Left lobe of liver (tissue), 2 donors: ENCODE measurements around the gene PTPN6. TPM values are rescaled to one million over a fixed set of nuclear protein-coding genes. Genes with fewer than 3 reads are reported as not detected.

Experiments used
- ATAC-seq: fragments of 200-7000 bp; cut with Tn5 transposase; one replicate; pipeline ENCODE4 v1.9.1; 2020; ENCODE audit warnings: mild to moderate bottlenecking, moderate library complexity
- DNase-seq: peaks from one replicate; pipeline ENCODE4 v3.0.0-alpha.2; 2020; ENCODE audit warnings: low spot score
- total RNA-seq: library from RNA; stranded (reverse); gene quantifications from one replicate; pipeline ENCODE4 v1.2.1, GENCODE V29; 2021
- donor health status: DM: no; HTN: no; CAD: no; lungs with moderate emphysema.
- donor health status: DM: no; HTN: yes; CAD: no.

PTPN6 gene
- total RNA-seq, 1 donor from 2014 or later, result 17.8 TPM

DNA sequence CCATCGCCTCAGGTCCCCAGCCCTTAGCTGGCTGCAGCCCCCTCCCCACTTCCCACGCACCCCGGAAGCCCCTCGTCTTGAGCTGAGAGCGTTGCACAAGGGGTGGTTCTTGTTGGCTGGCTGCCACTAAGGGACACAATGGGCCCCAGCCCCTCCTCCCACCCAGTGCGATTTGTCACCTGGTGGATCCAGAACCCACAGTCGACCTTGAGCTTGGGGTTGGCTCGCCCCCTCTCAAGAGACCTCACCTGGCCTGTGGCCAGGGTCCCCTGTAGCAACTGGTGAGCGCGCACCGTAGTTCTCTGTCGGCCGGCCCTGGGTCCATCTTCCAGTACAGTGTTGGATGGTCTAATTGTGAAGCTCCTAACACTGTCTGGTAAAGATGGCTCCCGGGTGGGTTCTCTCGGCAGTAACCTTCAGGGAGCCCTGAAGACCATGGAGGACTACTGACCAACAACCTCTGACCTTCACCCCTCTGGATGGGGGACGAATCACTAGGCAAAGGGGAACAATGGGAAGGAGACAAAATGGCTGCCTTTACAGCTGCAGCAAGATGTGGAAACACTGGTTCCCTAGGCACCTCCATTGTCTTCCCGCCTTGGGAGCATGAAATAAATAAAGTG is 12.7 kb downstream of the PTPN6 start:
- DNase-seq (peak; percentile 49), ATAC-seq (no peak)

DNA sequence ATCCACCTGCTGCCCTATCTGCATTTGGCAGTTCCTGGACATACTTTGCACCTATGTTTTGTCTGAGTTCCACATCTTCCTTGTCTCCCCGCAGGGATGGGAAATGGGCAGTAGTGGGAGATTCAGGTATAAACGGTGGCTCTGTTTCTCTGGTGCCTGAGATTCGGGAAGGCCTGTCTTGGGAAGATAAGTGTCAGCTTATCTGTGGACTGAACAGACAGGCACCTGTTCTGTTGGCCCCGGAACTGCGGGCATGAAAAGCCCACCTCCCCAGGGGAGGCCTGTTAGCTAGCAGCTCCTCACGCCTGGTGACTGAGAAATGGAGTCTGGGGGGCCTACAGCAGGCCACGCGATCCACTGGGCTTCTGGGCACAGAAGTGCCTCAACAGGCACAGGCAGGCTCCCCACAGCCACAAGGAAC is 13.5 kb downstream of the PTPN6 start:
- peak; percentile 46 for DNase-seq
- ATAC-seq, result no peak

DNA sequence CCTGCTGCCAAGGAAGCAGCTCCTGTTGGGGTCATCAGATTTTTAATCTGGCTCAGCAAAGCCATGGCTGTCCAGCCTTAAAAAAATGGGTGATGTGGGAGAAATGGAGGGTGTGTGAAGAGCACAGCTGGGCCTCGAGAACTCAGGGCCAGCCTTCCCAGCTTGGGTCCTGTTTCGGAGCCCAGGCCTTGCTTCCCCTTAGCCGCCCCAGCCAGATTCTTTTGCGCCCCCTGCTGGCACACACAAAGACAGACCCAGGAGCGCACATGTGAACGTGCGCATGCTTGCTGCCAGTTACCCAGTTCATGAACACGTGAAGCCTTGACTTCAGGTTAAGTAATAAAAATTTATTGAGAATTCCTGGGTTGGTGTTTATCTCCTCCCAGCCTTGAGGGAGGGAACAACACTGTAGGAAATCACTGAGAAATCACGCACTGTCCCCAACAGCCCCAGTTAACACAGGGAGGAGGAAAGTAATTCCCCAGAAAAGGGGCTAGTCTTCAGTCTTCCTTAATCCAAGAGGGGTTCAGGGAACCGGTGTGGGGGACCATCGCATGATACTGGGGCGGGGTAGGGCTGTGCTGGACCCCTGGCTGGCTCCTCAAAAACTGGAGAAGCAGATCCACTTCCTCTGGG is 14.0 kb downstream of the PTPN6 start:
- DNase-seq (peak; percentile 86), ATAC-seq (peak; percentile 68)

DNA sequence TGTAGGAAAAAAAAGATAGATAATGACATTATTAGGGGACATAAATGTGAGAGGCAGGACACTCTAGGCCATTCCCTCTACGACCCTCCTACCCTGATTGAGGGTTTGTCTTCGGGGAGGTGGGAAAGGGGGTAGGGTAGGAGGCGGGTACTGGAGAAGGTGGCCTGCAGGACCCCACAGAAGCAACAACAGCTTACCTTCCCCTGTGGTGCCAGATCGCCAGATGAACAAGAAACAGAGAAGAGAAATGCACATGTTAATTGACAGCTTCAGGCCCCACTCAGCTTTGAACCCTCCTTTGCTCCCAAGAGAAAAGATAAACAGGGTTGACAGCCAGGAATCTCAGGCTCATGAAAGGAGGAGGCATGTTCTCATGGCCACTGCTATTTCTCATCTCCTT is 14.6 kb downstream of the PTPN6 start:
- no peak for DNase-seq
- ATAC-seq, result no peak

DNA sequence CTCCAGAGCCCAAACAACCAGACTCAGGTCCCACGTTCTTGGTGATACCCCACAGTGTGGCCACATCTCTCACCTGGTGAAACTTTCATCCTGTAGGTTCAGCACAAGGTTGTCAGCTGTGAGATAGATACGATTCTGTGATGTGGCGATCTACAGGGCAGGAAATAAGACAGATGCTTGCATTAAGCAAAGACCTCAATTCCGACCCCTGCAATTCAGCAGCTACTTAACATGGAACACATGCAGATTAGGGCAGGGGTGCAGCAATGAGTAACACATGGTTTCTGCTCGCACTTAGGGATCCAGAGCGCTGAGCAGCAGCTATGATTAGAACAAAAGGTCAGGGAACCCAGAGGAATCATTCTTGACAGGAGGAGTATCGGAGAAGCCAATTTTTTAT is 15.2 kb downstream of the PTPN6 start:
- DNase-seq (no peak), ATAC-seq (no peak)

DNA sequence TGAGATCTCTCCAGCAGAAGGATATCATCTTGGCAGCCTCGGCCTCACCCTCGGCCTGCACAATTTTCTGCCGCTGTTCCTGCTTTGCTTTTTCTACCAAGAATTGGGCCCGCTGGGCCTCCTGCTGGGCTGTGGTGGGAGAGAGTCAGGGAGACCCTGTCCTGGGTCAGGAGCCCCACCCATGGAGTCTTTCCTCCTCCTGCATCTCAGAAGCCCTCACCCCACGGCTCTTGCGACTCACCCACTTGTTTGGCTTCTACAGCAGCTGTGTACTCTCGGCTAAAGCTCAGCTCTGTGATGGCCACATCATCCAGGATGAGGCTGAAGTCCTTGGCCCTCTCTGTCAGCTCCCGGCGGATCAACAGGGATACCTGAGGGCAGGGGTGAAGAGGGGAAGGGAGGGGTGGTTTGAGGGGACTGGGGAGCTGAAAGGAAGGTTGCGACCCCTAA is 16.5 kb downstream of the PTPN6 start:
- ATAC-seq (no peak), DNase-seq (no peak)

DNA sequence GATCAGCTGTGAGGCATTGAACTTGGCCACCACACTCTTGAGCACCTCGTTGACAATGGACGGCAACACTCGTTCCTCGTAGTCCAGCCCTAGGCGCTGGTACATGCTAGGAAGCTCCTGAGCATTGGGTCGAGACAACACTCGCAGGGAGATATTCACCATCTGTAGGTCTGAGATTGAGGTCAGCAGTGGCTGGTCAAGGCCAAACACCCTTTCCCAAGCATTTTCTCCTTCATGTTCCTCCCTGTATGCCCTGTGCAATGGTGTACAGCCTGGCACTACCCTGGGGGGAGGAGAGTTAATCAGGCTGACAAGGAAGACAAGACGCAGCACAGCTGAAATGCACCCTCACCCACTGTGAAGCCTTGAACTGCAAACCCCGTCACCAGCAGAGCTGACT is 17.3 kb downstream of the PTPN6 start:
- DNase-seq, result no peak
- ATAC-seq, result no peak

DNA sequence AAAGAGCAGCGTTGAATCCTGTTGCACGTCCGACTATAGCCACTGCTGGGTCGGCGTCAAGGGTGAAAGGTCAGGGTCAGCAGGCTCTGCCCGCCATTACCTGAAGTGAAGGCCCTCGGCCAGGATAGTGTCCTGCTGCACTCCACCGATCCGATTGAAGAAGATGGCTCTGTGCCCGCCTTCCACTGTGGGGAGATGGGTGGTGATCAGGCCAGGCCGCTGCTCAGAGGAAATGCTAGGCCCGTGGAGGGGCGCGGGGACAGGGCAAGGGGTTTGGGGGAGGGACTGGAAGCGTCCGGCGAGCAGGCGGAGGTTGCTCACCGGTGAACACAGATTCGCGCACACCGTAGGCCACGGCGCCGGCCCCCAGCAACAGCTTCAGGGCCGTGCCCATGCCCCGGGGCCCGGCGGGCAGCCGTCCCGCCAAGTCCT is 19.0 kb downstream of the PTPN6 start:
- DNase-seq, result peak; percentile 73

DNA sequence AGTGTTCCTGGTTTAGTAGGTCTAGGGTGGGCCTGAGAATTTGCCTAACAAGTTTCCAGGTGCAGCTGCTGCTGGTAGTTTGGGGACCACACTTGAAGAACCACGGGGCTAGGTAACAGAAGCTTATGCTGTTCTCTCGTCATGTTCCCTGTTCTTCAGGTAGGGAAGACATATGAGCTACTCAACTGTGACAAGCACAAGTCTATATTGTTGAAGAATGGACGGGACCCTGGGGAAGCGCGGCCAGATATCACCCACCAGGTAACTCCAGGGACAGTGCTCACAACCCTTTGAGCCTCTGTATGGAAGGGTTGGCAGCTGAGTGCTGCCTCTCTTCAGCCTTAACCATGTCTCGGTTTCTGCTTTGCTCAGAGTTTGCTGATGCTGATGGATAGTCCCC is 23.0 kb downstream of the PTPN6 start:
- DNase-seq (no peak), ATAC-seq (no peak)

More for the DNA sequence above, 19.0 kb downstream of the PTPN6 start:
- peak; percentile 54 for ATAC-seq

DNA sequence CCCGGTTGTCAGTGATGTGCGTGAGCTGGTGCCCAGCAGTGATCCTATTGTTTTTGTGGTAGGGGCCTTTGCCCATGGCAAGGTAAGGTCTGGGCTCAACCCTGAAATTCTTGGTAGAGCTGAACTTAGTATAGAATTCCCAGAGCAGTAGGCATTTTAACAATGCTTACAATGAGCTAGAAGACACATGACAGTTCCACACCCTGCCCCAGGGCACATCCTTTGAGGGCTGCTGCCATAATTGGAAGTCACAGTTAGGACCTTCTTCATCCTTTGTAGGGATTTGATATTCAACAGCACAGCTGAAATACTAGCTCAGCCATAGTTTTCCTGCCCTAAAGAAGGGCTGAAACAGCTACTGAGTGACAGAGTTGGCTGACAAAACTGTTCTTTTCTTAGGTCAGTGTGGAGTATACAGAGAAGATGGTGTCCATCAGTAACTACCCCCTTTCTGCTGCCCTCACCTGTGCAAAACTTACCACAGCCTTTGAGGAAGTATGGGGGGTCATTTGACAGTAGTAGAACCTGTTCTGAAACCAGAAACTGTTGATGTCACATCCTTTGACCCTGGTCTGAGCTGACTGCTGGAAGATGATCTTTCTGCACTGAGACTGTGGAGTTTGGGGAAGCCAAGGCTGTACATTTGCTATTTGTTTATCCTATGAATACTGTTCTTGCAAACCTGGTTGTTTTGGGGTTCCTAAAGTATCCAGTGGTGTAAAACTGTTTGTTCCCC is 24.3 kb downstream of the PTPN6 start:
- no peak for ATAC-seq
- no peak for DNase-seq

DNA sequence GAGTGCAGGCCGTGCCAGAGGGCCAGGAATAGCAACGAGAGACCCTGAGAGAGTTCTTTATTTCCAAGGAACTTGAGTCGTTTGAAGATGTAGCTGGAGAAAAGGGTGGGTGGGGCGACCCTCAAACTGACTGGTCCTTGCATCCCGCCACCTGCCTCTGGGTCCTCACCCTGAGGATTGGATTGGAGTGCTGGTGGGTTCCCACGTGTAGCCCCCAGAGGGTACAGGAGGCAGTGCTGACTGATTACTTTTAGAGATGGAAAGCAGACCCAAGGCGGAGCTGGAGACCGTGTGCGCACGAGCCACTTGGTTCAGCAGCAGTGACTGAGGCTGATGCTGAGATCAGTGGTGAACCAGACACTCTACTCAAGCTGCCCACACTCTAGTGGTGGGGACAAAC is 26.5 kb downstream of the PTPN6 start:
- DNase-seq, result no peak
- ATAC-seq, result no peak

DNA sequence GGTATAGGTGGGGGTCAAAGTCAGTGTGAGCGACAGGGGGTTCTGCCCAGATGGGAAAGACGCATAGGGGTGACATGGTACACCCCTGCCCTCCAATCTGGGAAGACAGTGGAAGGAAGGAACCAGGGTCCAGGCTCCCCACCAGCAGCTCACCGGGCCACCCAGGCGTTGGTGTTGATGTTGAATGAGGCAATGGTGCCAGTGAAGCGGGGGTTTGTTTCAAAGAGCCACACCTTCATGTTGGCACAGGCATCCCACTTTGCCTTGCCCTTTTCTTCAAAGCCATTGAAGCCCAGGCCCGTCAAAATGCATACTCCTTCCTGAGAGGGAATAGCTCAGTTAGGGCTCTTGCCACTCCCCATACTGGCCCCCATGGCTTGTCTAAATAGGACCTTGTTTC is 27.0 kb downstream of the PTPN6 start:
- no peak for DNase-seq
- no peak for ATAC-seq

DNA sequence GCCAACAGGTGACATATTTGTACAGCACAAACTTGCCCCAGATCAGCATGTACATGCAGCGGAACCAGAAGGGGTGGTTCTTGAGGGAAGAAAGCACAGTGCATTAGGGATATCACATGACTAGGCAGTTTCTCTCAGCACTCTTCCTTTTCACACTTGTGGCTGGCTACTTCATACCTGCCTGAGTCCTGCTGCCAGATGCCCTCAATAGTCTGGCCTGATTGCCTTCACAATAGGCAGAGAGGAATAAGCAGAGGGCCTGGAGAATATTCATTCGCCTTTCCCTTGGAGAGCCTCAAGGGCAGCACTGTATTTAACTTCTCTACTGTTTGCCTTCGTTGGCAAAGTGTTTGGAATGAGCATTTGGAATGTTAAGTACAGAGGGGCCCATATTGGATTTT is 27.5 kb downstream of the PTPN6 start:
- no peak for ATAC-seq
- DNase-seq, result no peak

DNA sequence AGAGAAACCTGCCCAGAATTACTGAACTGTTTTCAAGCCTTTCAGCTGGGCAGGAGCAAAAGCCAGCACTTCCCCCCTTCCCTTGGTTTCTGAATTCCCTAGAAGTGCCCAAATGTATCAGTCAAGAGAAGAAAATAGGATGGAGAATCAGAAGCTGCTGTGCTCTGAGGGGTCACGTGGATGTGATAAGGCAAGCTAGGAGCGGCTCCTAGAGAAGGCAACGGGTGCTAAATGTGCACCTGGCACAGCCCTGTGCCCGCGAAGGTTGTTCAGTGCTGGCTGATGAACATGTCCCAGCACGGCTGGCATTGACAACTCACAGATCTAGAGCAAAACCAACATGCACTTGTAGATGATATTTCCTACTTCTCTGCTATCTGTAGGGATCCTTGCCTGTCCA is 27.9 kb downstream of the PTPN6 start:
- DNase-seq, result no peak
- ATAC-seq, result no peak

DNA sequence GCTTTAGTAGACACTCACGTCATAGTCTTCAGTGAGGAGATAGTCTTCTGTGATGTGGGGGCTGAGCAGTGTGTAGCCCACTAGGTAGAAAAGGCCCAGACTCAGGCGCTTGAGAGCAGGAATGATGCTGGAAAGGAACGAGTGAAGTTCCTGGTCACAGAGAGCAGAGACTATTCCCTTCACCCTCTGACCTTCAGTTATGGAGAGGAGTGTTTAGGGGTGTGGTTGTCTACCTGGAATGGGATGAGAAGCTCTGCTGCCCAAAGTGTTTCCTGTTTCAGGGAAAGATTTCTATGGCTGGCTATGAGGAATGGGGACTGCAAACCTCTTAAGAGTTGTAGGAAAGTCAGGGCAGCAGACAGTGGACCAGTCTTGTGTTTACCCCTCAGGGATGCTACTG is 28.3 kb downstream of the PTPN6 start:
- DNase-seq (no peak), ATAC-seq (no peak)

DNA sequence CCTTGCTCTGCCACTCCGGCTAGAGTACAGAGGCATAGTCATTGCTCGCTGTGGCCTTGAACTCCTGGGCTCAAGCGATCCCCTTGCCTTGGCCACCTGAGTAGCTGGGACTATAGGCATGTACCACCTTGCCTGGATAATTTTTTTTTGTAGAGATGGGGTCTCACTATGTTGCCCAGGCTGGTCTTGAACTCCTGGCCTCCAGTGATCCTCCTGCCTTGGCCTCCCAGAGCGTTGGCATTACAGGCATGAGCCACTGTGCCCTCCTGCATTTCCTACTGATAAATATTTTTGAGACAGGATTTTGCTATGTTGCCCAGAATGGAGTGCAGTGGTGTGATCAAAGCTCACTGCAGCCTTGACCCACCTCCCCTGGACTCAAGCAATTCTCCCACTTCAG is 28.9 kb downstream of the PTPN6 start:
- no peak for DNase-seq

DNA sequence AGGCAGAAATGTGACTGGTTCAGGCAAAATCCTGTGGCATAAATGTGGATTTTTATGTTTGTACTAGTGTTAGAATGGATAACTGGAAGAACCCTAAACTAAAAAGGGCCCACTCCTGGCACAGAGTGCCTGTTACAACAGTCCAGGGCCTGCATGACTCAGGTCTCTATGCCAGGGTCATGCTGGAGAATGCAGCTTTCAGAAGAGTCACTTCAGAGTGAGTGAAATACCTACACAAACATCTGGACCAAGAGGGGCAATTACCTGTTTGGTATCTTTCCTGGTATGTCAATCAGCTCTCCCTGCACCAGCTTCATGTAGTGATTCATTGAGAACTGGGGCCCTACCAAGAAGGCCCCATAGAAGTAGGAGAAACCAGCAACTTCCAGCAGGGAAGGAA is 29.6 kb downstream of the PTPN6 start:
- ATAC-seq, result peak; percentile 48
- no peak for DNase-seq

More for the DNA sequence above, 28.9 kb downstream of the PTPN6 start:
- no peak for ATAC-seq

DNA sequence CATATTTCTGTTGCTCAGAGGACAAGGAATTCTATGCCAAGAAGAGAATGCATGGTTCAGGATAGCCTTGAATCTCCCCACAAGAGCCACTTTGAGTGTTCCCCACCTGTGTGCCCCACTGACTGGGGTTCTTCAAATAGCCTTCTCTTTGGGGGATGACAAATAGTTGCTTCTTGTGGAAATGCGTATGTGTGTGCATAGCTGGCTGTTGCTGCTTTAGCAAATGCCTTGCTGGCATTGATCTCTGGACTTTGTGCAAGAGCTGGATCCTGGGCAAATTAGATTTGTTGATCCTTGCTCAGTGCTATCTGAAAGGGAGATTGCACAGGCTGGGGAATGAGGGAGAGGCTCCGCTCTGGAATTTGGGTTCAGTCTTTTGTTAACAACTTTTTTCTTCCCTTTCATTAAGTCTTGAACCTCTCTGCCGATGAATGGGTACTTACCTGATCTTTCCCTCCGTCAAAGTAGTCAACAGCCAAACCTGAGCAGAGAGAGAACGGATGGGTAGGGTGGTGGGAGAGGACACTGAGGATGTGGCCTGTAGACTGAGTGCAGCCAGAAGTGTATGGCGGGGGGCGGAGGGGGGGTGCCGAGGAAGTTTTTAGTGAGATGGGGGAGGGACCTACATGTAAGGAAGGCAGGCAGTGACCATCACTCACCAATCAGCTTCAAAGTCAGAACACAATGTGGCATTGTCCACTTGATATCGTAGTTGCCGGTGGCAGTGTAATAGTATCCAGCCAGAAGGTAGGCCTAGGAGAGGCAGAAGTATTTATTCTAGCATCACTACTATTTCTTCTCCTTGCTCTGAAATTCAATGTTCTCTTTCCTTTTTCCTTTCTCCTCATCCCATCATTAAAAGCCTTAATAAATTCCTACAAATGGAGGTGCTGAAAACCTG is 30.2 kb downstream of the PTPN6 start:
- DNase-seq, result peak; percentile 80

DNA sequence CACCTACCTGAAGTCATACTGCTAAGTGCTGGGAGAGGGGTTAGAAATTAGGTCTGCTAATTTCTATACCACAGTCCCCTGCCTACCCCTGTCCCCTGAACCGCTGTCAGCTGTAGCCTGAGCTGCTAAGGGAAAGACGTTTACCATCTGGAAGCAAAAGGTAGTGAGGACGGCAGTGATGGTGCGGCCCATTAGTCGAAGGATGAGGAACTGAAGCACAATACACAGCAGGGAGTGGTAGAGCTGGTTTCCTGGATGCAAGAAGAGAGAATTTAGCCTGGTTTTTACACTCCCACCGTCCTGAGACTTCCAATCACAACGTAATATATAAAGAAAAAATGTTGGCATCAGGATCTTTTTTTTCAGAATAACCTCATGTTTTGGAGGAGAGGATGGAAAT is 31.4 kb downstream of the PTPN6 start:
- ATAC-seq, result no peak
- DNase-seq, result no peak

More for the DNA sequence above, 30.2 kb downstream of the PTPN6 start:
- ATAC-seq, result peak; percentile 89

DNA sequence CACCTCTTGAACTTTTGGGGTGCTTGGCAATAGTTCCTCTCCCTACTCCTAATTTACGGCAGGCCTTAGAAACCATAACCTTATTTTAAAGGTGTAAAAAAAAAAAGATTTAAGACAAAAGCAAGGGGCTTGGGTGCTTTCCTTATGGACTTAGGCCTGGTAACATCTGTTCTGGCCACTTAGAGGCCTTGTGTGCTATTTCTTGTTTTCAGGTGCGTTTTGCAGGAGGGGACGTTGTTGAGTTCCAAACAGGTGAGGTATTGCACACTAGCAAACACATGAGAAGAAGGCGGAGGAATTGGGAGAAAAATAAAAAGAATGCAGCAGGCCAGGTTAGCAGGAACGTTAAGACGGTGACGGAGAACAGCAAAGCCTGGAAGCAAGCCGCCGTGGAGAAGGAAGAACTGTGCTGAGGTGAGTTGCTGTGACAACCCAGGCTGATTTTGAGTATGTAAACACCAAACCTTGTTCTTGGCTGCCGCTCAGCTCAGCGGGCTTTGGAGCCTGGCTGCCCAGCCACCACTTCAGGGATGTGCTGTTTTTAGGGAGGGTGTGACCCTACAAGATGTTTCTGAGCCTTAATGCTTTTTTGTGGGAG is 36.9 kb downstream of the PTPN6 start:
- DNase-seq (no peak), ATAC-seq (peak; percentile 94)

DNA sequence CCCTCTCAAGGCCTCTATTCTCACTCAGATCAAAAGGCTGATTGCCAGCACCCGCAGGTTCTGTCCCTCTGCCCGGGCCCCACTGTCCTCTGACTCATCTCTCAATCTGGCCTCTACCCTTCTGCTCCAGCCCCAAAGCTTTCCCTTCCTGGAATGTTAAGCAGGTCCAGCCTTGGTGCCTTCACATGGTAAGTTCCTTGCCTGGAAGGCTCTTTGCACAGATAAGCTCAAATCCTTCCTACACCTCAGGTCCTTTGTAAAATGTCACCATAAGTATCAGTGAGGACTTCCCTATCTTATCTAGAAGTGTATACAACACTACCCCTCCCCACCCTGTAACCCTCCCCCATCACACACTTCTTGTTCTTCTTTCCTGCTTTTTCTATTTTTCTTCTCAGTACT is 44.9 kb downstream of the PTPN6 start:
- DNase-seq (no peak), ATAC-seq (peak; percentile 25)
